HEK293T (cell line): ENCODE results near the gene DUOXA1.

ENCODE experiments used
- ARNT ChIP-seq: fragments of 450-650 bp; IDR thresholded peaks from 2 replicates; pipeline ENCODE4 v1.6.1; 2017; ENCODE audit warnings: mild to moderate bottlenecking
- BHLHE40 ChIP-seq: fragments of 450-650 bp; IDR thresholded peaks from 2 replicates; pipeline ENCODE4 v1.6.1; 2016; ENCODE audit warnings: mild to moderate bottlenecking, moderate library complexity, borderline replicate concordance
- CTBP1 ChIP-seq: fragments of 450-650 bp; IDR thresholded peaks from 2 replicates; pipeline ENCODE4 v1.6.1; 2016; ENCODE audit warnings: borderline replicate concordance
- ELF4 ChIP-seq: fragments of 450-650 bp; IDR thresholded peaks from 2 replicates; pipeline ENCODE4 v1.6.1; 2017; ENCODE audit warnings: antibody characterized with exemption
- FOXA1 ChIP-seq: fragments of 450-650 bp; IDR thresholded peaks from 2 replicates; pipeline ENCODE4 v1.6.1; 2016; ENCODE audit warnings: mild to moderate bottlenecking
- FOXK2 ChIP-seq: fragments of 450-650 bp; IDR thresholded peaks from 2 replicates; pipeline ENCODE4 v1.6.1; 2016; ENCODE audit warnings: mild to moderate bottlenecking
- FOXM1 ChIP-seq: fragments of 450-650 bp; IDR thresholded peaks from 2 replicates; pipeline ENCODE4 v1.6.1; 2017; ENCODE audit warnings: mild to moderate bottlenecking, borderline replicate concordance
- HDGF ChIP-seq: fragments of 450-650 bp; IDR thresholded peaks from 2 replicates; pipeline ENCODE4 v1.6.1; 2017; ENCODE audit warnings: antibody characterized with exemption, borderline replicate concordance
- L3MBTL2 ChIP-seq: fragments of 450-650 bp; conservative IDR thresholded peaks from 2 replicates; pipeline ENCODE4 v1.6.1; 2016; ENCODE audit warnings: mild to moderate bottlenecking
- NFRKB ChIP-seq: fragments of 450-650 bp; IDR thresholded peaks from 2 replicates; pipeline ENCODE4 v1.6.1; 2016; ENCODE audit warnings: mild to moderate bottlenecking, moderate library complexity
- SP1 ChIP-seq: fragments of 450-650 bp; IDR thresholded peaks from 2 replicates; pipeline ENCODE4 v1.6.1; 2017
- SUZ12 ChIP-seq: fragments of 450-650 bp; IDR thresholded peaks from 2 replicates; pipeline ENCODE4 v1.6.1; 2016; ENCODE audit warnings: mild to moderate bottlenecking
- ZNF384 ChIP-seq: fragments of 450-650 bp; IDR thresholded peaks from 2 replicates; pipeline ENCODE4 v1.6.1; 2016

DNA sequence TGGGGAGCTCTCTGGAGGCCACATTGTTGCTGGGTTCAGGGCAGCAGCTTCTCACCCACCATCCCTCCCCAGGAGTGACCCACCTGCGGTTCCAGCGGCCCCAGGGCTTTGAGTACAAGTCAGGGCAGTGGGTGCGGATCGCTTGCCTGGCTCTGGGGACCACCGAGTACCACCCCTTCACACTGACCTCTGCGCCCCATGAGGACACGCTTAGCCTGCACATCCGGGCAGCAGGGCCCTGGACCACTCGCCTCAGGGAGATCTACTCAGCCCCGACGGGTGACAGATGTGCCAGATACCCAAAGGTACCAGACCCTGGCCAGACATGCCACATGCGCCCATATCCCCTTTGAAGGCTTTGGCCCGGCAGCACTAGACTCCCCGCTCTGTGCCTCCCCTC, 32.0 kb upstream of the DUOXA1 start:
- TF ChIP-seq ZNF384 (no peak), FOXM1 (no peak), BHLHE40 (no peak), SUZ12 (no peak), SP1 (no peak), FOXA1 (no peak), L3MBTL2 (no peak), CTBP1 (no peak), NFRKB (no peak), ARNT (no peak), FOXK2 (no peak), ELF4 (no peak), HDGF (no peak)
